Jurkat, Clone E6-1 (cell line): ENCODE measurements around the gene KIAA1191.
"Not testable (repeated sequence)": the region's sequence is repeated elsewhere in the genome, so short reads cannot be mapped to it uniquely, and the experiment has no call there.

Source experiments
- DNase-seq: peaks from one replicate; pipeline ENCODE4 v3.0.0-alpha.2; 2011; ENCODE audit warnings: low read depth, low spot score
- H3K4me3 ChIP-seq: 2 replicates; pipeline ENCODE4 v1.5.1; 2011; ENCODE audit warnings: mild to moderate bottlenecking, low read length, control low read depth, moderate library complexity

The KIAA1191 gene

GRCh38 chr5:176337913-176338312, 23.7 kb downstream of the KIAA1191 start:
- DNase-seq, result no peak
- H3K4me3 ChIP-seq, result no peak overlapping the region

- no peak for DNase-seq
- H3K4me3 ChIP-seq, result no peak overlapping the region
These were observed 27.4 kb downstream of the KIAA1191 start for GRCh38 chr5:176334031-176334770.

- no peak overlapping the region for H3K4me3 ChIP-seq
- no peak for DNase-seq
These were observed 41.0 kb downstream of the KIAA1191 start for GRCh38 chr5:176320577-176320976.

- DNase-seq, result peak; percentile 20
- H3K4me3 ChIP-seq, result no peak overlapping the region
These were observed 41.6 kb downstream of the KIAA1191 start for GRCh38 chr5:176319827-176320554.

GRCh38 chr5:176317534-176318374, 43.8 kb downstream of the KIAA1191 start:
- no peak overlapping the region for H3K4me3 ChIP-seq
- no peak for DNase-seq

GRCh38 chr5:176305356-176305755, 56.2 kb downstream of the KIAA1191 start:
- DNase-seq, H3K4me3 ChIP-seq: not testable (repeated sequence)
